ENCODE measurements around the gene JMJD8. TPM values are rescaled to one million over a fixed set of nuclear protein-coding genes. Genes with fewer than 3 reads are reported as not detected.

JMJD8 gene
- total and polyA plus RNA-seq, 9 of the 15 experiments (the other 6 are each of a cell fraction or from before 2014, with no cell fraction given), result 1.2 to 50.6 (median 29.3) TPM

- TF ChIP-seq ZNF449 (CRISPR knock-in tag; IDR thresholded peaks at IDR 0.05), result no peak
- TF ChIP-seq ZNF75A (CRISPR knock-in tag; IDR thresholded peaks at IDR 0.05), result no peak
- TF ChIP-seq HNRNPUL1 (IDR thresholded peaks at IDR 0.05; ENCODE audit: low read length), result no peak
- TF ChIP-seq ATF3 (IDR thresholded peaks at IDR 0.05), result no peak
- TF ChIP-seq ATF3 (CRISPR knock-in tag; conservative IDR thresholded peaks at IDR 0.05), result no peak
- TF ChIP-seq DACH1 (IDR thresholded peaks at IDR 0.05; ENCODE audit: partially characterized antibody), result no peak
- no peak for TF ChIP-seq CC2D1A (IDR thresholded peaks at IDR 0.05)
- TF ChIP-seq RHOXF2B (CRISPR knock-in tag; conservative IDR thresholded peaks at IDR 0.05), result no peak
- TF ChIP-seq ZBTB49 (CRISPR knock-in tag; IDR thresholded peaks at IDR 0.05; ENCODE audit: borderline replicate concordance), result no peak
- peak; percentile 48 for TF ChIP-seq FIP1L1 (IDR thresholded peaks at IDR 0.05; ENCODE audit: low read depth, low read length, poor library complexity, severe bottlenecking)
- TF ChIP-seq FOS (IDR thresholded peaks at IDR 0.05; ENCODE audit: extremely low read depth, insufficient read length), result no peak
- TF ChIP-seq UBTF (IDR thresholded peaks at IDR 0.05; ENCODE audit: borderline replicate concordance in 1 of 2, low read depth in 2 of 2, low read length in 2 of 2), result peak; percentile 19 to 79; a peak in 1 of 4 replicates
- TF ChIP-seq PTBP1 (IDR thresholded peaks at IDR 0.05; ENCODE audit: low read depth, low read length), result no peak
- no peak for TF ChIP-seq CCNT2 (IDR thresholded peaks at IDR 0.05; ENCODE audit: borderline replicate concordance, extremely low read depth, insufficient read length, low read depth, low read length)
- TF ChIP-seq TAF9B (IDR thresholded peaks at IDR 0.05; ENCODE audit: partially characterized antibody), result no peak
- no peak for TF ChIP-seq ZBTB2 (IDR thresholded peaks at IDR 0.05)
Measured at GRCh38 chr16:715477-716199, 31.5 kb upstream of the JMJD8 start (continued).

Data from K562 (cell line).